Lower lobe of right lung (tissue), 2 donors: ENCODE measurements around the gene ZNF536. TPM values are rescaled to one million over a fixed set of nuclear protein-coding genes. Genes with fewer than 3 reads are reported as not detected.

Experiments used
- ATAC-seq, 2 donors: fragments of 200-7000 bp; cut with Tn5 transposase; one replicate each; pipeline ENCODE4 v1.9.1; 2020 to 2022; ENCODE audit warnings: mild to moderate bottlenecking in 2 of 2, moderate library complexity in 2 of 2
- DNase-seq: peaks from one replicate; pipeline ENCODE4 v3.0.0-alpha.2; 2020
- H3K27ac ChIP-seq: fragments of 200-600 bp; one replicate; pipeline ENCODE4 v1.8.0; 2022
- H3K27me3 ChIP-seq: fragments of 200-600 bp; one replicate; pipeline ENCODE4 v1.8.0; 2022; ENCODE audit warnings: low read depth
- H3K36me3 ChIP-seq: fragments of 200-600 bp; one replicate; pipeline ENCODE4 v1.8.0; 2022; ENCODE audit warnings: mild to moderate bottlenecking
- H3K4me1 ChIP-seq: fragments of 200-600 bp; one replicate; pipeline ENCODE4 v1.8.0; 2022
- H3K4me3 ChIP-seq: fragments of 200-600 bp; one replicate; pipeline ENCODE4 v1.8.0; 2022; ENCODE audit warnings: mild to moderate bottlenecking
- H3K9me3 ChIP-seq: fragments of 200-600 bp; one replicate; pipeline ENCODE4 v1.8.0; 2022
- intact Hi-C: fragments of 100-400 bp; cut with DNase I; formaldehyde crosslinking; loops from one replicate; pipeline ENCODE4 v1.11.0; 2022
- total RNA-seq: library from RNA; stranded (reverse); fragmentation: NEBNext Ultra II Directional; extraction: Animal tissue kit (Norgen Biotek cat#: 25700); gene quantifications from one replicate; pipeline ENCODE4 v1.2.1, GENCODE V29; 2021
- TF ChIP-seq, protein P1 (sequence below): fragments of 200-600 bp; IDR thresholded peaks from one replicate; pipeline ENCODE4 v1.8.0; 2022; ENCODE audit warnings: antibody characterized with exemption, mild to moderate bottlenecking
- donor health status: DM: no; HTN: yes; CAD: no; lungs with severe emphysema.

The ZNF536 gene
- total RNA-seq, 1 donor from 2014 or later = 0.12 TPM

DNA sequence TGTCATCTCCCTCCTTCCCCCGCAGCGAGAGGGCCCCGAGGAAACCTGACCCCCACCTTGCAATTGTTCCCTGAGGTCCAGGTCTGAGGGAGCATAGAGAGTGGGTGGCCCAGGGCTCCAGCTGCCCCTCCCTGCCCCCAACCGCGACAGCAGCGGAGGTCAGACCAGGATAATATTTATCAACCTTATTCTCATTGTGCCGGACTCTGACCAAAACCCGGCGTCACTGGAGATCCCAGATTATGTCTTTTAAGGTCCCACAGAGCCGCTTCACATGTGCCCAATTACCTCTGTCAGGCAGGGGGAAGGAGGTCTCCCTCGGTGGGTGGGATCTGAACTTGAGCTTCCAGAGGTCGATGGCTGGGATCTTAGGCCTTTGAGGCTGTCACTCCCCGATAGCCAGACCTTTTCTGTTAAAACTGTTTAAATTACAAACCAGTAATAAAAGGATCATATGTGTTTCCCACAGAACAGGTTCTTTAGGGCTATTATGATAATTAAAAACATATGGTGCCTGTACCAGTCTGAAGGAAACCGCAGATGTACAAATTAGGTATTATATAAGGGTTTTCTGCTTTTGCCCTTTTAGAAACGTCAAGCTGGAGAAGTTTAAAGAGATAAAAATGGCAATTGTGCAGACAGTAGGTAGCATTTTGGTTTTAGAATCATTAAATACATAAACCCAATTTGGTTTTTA lies 195.5 kb downstream of the ZNF536 start:
- Histone ChIP-seq H3K36me3 (no peaks in the 10 kb centered on the region), H3K27ac (no peak overlapping the region), H3K9me3 (no peaks in the 10 kb centered on the region), H3K4me3 (no peak overlapping the region), H3K4me1 (no peaks in the 10 kb centered on the region), H3K27me3 (peaks cover 5% of the 10 kb centered on the region)
- intact Hi-C loops = no loop called here
- no peak for ATAC-seq
- TF ChIP-seq, protein P1, sequence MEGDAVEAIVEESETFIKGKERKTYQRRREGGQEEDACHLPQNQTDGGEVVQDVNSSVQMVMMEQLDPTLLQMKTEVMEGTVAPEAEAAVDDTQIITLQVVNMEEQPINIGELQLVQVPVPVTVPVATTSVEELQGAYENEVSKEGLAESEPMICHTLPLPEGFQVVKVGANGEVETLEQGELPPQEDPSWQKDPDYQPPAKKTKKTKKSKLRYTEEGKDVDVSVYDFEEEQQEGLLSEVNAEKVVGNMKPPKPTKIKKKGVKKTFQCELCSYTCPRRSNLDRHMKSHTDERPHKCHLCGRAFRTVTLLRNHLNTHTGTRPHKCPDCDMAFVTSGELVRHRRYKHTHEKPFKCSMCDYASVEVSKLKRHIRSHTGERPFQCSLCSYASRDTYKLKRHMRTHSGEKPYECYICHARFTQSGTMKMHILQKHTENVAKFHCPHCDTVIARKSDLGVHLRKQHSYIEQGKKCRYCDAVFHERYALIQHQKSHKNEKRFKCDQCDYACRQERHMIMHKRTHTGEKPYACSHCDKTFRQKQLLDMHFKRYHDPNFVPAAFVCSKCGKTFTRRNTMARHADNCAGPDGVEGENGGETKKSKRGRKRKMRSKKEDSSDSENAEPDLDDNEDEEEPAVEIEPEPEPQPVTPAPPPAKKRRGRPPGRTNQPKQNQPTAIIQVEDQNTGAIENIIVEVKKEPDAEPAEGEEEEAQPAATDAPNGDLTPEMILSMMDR = no peak
- no peak for DNase-seq

DNA sequence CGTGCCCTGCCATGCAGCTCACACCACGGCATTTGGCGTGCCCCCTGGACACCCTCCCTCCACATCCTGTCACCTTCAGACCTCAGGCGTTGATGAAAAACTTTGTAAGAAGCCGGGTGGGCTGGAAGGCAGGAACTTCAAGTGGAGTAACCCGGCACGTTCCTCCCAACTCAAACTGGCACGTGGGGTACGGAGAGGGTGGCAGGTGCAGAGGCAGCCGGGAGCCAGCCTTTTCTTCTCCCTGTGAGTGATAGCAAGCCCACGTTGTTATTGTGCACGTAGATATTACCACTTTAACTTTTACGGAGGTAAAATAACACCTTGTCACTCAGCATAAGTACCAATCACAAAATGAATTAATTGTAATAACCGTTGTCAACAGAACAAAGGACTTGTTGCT lies 198.0 kb downstream of the ZNF536 start:
- Histone ChIP-seq H3K36me3 (no peaks in the 10 kb centered on the region), H3K4me1 (no peaks in the 10 kb centered on the region), H3K27me3 (peaks cover 5% of the 10 kb centered on the region), H3K27ac (no peak overlapping the region), H3K9me3 (no peaks in the 10 kb centered on the region), H3K4me3 (no peak overlapping the region)
- ATAC-seq = no peak
- no peak for DNase-seq
- intact Hi-C loops = no loop called here
- TF ChIP-seq, protein P1 = no peak

DNA sequence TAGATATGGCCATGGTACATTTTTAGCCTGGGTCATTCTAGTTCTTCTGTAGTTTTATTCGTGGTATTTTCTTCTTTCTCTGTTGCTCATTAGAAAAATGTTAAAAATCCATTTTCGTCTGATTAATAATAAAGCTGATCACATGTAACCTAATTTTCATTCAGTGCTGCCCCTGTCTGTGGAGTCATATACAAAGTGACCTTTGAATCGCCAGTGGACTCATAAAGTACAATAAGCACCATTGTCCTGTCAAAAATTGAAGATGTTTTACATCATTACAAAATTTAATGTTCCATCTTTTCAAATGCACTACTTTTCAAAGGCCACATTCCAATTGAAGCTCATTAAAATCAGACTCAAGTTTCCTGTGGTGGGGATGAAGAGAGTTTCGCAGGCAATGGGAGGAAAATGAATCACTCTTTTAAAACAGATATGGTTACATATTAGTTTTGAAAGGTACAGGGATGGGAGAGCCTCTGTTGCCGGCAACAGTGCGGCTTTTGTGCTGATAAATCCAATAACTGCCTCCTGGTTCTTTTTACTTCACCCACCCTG lies 205.4 kb downstream of the ZNF536 start:
- Histone ChIP-seq H3K4me1 (no peaks in the 10 kb centered on the region), H3K9me3 (no peaks in the 10 kb centered on the region), H3K4me3 (no peak overlapping the region), H3K27me3 (peaks cover 6% of the 10 kb centered on the region), H3K27ac (no peak overlapping the region), H3K36me3 (no peaks in the 10 kb centered on the region)
- intact Hi-C loops = no loop called here
- TF ChIP-seq, protein P1 = no peak
- ATAC-seq (no peak), DNase-seq (no peak)

DNA sequence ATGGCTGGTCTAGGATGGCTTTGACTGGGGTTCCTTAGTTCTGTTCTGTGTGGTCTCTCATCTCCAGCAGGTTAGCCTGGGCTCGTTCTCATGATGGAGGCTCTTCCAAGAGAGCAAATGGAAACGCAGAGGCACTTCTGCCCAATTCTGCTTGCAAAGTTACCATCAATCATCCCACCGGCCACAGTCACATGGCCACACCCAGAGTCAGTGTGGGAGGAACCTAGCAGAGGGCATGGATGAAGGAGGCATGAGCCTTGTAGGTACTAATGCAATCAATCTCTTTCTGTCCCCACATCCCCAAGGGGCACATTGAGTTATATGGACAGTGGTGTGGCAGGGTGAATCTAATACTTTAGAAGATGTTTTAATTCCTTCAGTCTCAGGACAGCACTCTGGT lies 207.2 kb downstream of the ZNF536 start:
- H3K4me3 ChIP-seq = no peak overlapping the region
- DNase-seq (no peak), ATAC-seq (no peak)
- no peaks in the 10 kb centered on the region for H3K36me3 ChIP-seq
- H3K9me3 ChIP-seq = no peaks in the 10 kb centered on the region
- H3K27ac ChIP-seq = no peak overlapping the region
- no peaks in the 10 kb centered on the region for H3K4me1 ChIP-seq
- TF ChIP-seq, protein P1 = no peak
- peaks cover 6% of the 10 kb centered on the region for H3K27me3 ChIP-seq
- intact Hi-C loops = no loop called here

DNA sequence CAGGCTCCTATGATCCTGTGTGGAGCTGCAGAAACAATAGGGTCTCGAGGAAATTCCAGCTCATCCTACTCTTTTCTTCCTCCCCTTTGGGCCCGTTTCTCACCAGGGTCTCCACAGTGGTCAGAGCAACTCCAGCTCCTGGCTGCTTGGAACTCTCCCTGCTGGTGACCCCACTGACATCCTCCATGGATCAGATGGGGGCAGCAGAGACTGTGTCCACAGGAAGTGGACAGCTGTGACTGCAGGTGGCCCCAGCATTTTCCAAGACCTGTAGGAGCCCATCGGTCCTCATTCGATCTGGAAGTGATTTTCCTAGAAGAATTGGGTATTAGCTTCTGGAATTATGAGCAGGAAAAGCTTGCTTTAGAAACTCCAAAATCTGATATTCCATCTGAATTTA lies 208.5 kb downstream of the ZNF536 start:
- Histone ChIP-seq H3K36me3 (no peaks in the 10 kb centered on the region), H3K4me1 (no peaks in the 10 kb centered on the region), H3K4me3 (no peak overlapping the region), H3K27ac (no peak overlapping the region), H3K27me3 (peaks cover 6% of the 10 kb centered on the region), H3K9me3 (no peaks in the 10 kb centered on the region)
- intact Hi-C loops = no loop called here
- DNase-seq (no peak), ATAC-seq (no peak)
- TF ChIP-seq, protein P1 = no peak
